Dermis microvascular lymphatic vessel endothelial cell (primary cell): ENCODE data around the gene FPGS. TPM values are rescaled to one million over a fixed set of nuclear protein-coding genes. Genes with fewer than 3 reads are reported as not detected.

Experiments
- DNase-seq, 2 donors: peaks; one replicate each; pipeline versions ENCODE4 v3.0.0 to v3.0.0-alpha.2; 2010; ENCODE audit warnings: low read depth in 2 of 2
- total RNA-seq: library from RNA; depleted of rRNA; stranded (reverse); fragments of >200 nt; gene quantifications from 2 replicates; pipeline ENCODE4 v1.2.1, GENCODE V29; 2014

Gene FPGS
- total RNA-seq, 1 donor from 2014 or later, result 60.3 TPM

DNA sequence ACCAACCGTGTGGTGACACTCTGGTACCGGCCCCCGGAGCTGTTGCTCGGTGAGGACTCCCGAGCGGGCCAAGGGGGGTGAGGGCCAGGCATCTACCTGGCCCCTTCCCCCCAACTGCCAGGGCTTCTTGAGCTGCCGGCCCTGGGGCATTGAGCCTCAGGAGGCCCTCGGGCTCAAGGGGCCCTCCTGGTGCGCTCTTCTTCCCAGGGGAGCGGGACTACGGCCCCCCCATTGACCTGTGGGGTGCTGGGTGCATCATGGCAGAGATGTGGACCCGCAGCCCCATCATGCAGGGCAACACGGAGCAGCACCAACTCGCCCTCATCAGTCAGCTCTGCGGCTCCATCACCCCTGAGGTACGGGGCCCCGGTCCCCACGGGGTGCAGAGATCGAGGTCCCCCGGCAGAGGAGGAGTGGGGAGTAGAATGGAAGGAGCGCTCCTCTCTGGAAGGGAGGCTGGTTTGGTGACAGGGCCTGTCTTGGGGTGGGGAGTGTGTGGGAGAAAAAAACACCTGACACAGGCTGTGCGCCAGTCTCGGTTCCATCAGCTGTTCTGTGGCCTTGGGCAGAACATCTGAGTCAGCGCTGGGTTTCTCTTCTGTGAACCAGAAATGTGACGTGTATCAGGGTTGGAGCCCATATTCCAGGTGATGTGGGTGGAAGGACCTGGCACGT, 14.2 kb upstream of the FPGS start:
- DNase-seq, result no peak

DNA sequence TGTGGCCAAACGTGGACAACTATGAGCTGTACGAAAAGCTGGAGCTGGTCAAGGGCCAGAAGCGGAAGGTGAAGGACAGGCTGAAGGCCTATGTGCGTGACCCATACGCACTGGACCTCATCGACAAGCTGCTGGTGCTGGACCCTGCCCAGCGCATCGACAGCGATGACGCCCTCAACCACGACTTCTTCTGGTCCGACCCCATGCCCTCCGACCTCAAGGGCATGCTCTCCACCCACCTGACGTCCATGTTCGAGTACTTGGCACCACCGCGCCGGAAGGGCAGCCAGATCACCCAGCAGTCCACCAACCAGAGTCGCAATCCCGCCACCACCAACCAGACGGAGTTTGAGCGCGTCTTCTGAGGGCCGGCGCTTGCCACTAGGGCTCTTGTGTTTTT, 13.5 kb upstream of the FPGS start:
- DNase-seq, result no peak

DNA sequence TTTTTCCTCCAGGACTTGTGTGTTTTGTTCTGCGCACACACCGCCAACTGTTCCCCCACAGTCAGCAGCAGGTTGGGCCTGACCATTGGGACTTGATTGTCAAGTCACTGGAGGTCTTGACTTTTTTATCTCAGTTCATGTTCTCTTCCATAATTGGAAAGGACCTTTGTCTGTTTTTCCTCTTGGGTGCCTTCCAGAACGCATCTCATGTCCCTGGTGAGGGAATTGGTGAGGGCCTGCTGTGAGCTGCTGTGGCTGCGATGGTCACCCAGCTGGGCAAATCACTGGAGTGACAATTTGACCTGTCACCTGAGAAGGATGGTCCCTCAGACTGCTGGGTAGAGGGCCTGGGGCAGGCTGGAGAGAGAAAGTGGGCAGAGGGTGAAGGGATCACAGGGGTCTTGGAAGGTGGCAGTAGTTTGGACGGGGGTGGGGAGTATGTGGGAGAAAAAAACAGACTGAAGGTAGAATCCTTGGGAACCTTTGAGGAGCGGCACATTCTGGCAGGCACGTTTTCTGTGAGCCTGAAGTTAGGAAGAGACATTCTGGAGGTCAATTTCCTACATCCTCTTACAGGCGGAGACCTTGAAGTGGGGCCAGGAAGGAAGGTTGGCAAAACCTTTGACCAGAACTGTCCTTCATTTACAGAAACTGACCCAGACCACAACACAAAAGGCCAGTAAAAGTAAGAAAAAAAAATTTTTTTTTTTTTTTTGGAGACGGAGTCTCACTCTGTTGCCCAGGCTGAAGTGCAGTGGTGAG, 12.4 kb upstream of the FPGS start:
- no peak for DNase-seq

DNA sequence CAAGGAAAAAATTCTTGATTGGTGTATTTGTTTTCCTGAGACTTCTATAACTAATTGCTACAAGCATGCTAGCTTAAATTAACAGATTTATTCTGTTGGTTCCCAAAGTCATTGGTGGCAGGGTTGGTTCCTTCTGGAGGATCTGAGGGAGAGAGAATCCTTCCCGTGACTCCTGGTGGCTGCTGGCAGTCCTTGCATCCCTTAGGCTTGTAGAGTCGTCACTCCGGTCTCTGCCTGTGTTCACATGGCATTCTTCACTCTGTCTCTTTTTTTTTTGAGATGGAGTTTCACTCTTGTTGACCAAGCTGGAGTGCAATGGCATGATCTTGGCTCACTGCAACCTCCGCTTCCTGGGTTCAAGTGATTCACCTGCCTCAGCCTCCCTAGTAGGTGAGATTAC, 11.6 kb upstream of the FPGS start:
- DNase-seq, result no peak

DNA sequence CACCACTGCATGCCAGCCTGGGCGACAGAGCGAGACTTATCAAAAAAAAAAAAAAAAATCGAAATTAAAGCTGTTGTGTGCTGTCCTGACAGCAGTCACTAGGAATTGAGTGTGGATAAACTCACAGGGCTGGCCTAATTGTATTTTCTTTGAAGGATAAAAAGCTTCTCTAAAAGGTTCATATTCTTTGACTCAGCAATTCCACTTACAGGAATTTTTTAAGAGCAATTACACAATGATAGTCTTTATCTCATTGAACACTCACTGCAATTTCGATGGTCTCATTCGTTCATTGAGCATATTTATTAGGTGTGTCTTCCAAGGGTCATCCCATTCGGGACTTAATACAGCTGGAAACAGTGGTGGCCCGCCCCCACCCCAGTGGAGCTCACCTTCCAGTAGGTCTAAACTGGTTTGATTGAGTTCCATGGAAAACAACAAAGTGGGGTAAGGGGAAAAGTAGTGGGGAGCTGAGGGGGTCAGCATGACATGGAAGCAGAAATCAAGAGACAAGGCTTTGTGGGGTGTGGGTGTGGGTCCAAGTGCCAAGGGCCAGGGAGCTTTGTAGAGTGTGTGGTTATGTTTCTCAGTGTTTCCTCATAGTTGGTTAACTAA, 10.2 kb upstream of the FPGS start:
- DNase-seq, result no peak

DNA sequence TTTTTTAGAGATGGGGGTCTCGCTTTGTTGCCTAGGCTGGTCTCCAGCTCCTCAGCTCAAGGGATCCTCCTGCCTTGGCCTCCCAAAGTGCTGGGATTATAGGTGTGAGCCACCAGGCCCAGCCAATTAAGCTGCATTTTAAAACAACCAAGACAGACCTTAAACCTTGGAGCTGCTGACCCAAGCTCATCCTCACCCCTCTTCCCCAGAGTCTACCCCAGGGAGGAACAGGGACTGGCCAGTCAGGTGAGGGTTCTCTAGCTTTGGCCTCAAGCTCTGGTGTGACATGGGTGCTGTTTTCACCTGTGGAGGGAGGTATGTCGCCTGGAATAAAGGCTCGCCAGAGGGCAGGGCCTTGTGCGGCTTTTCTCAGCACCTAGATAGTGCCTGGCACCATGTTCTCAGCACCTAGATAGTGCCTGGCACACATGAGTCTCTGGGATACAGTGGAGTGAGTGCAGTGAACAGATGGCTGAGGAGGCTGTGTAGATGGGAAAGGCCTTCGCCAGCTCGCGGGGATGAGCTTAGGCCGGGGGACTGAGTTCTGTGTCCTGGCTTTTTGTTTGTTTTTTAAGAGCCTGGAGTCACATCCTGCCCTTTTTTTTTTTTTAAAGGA, 9.5 kb upstream of the FPGS start:
- DNase-seq, result peak; percentile 36 to 52

DNA sequence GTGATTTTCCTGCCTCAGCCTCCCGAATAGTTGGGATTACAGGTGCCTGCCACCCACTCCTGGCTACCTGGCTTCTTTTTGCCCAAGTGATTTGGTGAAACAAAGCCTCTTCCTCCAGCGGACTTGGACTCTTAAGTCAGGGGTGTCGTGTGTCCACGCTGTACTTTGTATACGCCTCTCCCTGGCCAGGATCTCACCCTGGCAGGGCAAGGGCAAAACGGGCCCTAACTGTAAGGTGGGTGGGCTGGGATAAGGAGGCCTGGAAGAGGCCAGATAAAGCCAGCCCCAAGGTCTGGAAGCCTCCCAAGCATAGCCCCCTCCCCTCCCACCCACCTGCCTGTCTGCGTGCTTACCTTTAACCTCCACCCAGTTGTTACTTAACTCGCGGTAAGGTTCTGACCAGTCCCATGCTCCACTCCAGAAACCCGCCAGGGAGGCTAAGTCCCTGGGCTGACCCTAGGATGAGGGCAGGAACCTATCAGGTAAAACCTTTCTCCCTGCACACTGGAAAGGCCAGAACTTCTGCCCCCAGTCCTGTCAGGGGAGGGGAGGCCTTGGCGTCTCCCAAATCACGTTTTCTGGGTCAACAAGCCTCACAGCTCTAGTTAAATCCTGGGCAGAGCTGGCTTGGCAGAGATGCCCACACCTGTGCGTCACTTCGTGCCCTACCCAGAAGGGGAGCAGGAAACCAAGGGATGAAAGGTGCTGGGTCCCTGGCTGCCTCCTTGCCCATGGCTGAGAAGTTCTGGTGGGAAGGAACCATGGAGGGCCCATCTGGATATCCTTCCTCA, 8.5 kb upstream of the FPGS start:
- DNase-seq, result no peak

DNA sequence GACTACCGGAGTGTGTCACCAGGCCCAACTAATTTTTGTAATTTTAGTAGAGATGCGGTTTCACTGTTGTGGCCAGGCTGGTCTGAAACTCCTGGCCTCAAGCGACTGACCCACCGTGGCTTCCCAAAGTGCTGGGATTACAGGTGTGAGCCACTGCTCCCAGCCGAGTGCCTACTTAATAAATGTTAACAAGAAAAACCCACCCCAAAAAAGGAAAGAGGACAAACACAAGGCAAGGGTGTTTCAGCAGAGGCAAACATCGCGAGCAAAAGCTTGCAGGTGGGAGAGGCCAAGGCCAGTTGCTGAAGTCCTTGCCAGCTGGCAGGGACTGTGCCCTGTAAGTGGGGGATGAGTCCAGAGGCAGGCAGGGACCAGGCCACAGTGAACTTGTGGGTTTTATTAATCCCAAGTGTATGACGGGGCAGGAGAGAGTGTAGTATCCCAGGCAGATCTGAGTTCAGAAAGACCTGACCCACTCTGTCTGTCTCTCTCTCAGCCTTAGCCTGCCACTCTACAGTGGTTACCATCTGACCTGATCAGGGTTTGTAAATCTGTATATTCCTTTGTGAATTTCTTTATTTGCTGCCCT, 6.4 kb upstream of the FPGS start:
- no peak for DNase-seq

DNA sequence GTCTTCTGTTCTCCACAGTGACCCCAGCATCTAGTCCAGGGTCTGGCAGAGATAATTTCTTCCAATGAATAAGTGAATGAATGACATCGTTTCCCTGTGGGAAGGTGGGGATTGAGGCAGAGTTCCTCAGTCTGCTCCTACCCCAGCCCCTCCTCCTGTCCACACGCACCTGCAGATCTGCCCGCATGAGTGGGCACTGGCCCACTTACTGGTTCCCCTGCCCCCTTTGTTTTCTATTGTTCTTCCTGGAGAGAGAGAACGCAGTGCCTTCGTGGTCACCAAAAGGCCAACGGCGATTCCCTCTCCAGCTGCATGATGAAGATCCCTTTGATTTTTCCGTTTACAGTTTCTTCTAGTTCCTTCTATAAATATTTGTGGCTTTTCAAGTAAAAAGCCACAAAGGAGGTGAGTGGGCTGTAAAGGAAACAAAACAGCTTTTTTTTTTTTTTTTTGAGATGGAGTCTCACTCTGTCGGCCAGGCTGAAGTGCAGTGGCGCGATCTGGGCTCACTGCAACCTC, 5.8 kb upstream of the FPGS start:
- DNase-seq, result peak in 1 of 2 donors; percentile 43

DNA sequence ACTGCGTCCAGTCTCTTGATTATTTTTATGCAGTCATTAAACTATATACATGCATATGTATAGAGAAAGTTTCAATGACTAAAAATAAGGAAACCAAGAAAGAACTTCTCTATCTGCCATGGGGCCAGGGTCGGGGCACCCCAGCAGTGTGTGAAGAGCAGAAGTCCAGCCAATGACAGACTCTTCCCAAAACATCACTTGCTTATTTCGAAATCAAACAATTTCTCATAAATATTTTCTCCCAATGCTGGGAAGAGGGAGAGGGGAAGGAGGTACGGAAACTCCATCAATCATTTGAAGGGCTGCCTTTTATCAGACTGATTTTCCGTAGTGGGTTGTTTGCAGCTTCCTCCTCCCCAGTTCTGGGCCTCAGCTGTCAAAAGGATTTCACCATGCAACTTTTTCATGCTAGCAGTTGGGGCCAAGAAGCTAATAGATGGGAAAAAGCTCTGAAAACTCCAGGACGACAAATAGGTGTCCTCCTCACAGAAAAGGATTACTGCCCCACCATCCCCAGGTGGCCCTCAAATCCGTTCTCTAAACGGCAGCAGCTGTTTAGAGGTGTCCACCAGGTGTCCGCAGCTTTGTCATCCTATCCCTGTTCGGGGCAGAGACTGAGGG, 617 bp upstream of the FPGS start:
- DNase-seq, result no peak

DNA sequence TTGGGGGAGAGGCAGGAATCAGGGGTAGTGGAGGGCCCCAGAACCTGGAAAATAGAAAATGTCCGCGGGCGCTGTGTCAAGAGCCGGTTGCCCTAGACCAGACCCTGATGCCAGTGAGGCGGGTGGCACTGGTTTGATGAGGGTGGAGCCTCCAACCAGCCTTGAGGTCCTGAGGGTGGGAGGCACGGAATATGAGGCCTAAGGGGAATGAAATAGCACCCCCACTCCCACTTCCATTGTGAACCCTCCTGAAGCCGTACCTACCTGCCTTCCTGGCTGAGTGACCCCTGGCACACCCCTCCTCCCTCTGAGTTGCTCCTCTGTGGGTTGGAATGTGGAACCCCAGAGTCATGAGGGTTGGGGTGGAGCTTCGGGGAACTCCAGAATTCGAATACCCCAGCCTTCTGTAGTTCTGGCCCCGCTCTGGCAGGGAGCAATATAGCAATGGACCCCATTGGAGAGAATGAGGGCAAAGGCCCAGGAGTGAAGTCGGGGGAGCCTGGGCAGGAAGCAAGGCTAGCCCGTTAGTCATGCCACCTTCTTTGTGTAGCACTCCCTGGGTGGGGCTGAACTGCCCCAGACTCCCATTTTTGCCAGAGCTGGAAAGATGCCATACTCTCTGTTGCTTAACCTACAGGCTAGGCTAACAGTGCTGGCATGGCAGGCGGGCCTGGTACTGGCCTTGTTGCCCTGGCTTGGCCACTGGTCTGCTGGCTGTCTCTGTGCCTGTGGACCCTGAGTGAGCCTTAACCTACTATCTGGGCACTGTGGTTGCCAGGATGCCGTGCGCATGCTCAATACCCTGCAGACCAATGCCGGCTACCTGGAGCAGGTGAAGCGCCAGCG, 1.0 kb downstream of the FPGS start:
- DNase-seq, result peak in 1 of 2 donors; percentile 49

DNA sequence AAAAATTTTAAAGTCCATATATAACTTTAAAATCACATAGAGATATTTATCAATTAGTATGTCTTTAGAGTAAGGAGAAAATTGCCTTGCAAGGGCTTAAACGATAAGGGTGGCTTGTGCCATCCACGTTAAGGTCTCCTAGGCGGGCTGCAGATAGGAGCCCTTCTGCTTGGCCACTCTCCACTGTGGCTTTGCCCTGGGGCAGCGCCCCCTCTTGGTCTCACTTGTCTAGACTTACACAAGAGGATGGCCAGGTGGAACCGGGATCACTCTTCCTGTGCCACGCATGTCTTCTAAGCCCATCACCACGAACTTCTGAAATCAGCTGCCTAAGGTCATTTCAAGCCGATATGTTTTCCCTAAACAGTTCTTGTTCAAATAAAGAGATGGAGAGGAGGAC, 2.9 kb downstream of the FPGS start:
- DNase-seq, result peak in 1 of 2 donors; percentile 75

DNA sequence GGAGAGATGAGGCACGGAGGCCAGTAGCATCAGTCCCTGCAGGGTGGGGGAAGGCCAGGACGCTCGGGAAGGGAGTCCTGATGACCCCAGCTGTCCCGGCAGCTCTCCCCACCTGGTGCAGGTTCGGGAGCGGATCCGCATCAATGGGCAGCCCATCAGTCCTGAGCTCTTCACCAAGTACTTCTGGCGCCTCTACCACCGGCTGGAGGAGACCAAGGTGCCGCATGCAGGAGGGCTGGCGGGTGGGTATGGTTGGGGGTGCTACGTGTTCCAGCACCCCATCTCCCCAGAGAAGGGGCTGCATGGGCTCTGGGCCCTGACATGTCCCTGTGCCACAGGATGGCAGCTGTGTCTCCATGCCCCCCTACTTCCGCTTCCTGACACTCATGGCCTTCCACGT, 4.2 kb downstream of the FPGS start:
- DNase-seq, result no peak

DNA sequence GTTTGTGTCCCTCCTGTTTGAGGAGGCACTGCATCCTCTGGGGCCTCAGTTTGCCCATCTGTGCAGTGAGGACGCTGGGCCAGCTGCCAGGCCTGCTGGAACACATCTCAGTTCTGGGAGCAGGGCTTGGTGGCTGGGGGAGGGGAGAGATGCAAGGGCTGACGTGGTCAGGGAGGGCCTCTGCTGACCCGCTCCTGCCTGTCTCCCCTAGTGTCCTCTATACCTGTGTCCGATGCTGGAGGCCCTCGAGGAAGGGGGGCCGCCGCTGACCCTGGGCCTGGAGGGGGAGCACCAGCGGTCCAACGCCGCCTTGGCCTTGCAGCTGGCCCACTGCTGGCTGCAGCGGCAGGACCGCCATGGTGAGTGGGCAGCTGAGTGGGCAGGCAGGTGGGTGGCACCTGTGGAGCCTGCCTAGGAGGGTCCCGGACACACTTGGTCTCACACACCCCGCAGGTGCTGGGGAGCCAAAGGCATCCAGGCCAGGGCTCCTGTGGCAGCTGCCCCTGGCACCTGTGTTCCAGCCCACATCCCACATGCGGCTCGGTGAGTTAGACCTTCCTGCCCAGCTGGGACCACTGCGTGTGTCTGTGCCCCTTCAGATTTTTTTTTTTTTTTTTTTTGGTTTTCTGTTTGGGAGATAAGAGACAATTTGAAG, 5.8 kb downstream of the FPGS start:
- no peak for DNase-seq

DNA sequence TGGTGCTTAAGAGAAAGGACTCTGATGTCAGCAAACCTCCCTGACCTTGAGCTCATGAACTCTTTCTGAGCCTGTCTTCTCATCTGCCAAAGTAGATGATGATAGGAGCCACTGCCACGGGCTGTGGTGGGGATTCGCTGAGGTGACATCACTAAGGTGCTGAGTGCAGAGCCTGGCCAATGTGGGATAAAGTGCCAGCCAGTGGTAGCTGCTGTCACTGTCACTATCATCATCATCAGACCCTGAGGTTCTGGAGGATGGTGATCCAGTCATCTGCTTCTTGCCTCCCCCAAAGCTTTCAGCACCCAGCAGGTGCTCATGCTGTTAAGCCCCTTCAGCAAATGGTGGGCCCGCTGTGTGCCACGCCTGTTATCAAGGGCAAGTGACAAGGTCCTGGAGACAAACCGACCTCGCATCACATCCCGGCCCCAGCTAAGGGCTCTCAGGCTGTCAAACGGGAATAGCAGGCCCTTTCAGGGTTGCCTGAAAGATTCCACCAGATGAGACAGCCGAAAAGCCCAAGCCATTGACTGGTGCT, 6.4 kb downstream of the FPGS start:
- DNase-seq, result no peak

DNA sequence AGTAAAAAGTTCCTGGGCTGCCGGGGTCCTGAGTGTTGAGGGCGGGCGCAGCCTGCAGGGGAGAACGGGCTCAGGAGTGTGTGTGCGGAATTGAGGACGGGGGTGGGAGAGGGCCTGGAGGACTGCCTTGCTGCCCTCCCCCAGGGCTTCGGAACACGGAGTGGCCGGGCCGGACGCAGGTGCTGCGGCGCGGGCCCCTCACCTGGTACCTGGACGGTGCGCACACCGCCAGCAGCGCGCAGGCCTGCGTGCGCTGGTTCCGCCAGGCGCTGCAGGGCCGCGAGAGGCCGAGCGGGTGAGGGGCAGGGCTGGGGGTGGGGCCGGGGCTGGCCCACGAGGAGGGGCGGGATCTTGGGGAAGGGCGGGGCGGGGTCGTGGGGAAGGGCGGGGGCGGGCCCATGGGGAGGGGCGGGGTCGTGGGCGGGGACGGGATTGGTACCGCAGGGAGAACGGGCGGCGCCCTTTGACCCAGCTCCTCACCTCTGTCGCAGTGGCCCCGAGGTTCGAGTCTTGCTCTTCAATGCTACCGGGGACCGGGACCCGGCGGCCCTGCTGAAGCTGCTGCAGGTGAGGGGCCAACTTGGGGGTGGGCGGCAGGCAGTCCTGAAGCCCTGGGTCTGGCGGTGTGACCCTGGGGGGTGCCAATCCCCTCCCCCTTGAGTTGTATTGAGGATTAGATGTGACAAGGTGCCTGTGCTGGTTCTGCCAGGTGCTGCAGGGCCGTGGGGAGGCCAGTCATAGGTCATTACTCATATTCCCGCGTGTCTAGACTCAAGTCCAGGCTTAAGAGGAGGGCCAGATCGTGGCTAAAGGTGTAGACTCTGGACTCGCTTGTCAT, 7.1 kb downstream of the FPGS start:
- DNase-seq, result peak in 1 of 2 donors; percentile 45

DNA sequence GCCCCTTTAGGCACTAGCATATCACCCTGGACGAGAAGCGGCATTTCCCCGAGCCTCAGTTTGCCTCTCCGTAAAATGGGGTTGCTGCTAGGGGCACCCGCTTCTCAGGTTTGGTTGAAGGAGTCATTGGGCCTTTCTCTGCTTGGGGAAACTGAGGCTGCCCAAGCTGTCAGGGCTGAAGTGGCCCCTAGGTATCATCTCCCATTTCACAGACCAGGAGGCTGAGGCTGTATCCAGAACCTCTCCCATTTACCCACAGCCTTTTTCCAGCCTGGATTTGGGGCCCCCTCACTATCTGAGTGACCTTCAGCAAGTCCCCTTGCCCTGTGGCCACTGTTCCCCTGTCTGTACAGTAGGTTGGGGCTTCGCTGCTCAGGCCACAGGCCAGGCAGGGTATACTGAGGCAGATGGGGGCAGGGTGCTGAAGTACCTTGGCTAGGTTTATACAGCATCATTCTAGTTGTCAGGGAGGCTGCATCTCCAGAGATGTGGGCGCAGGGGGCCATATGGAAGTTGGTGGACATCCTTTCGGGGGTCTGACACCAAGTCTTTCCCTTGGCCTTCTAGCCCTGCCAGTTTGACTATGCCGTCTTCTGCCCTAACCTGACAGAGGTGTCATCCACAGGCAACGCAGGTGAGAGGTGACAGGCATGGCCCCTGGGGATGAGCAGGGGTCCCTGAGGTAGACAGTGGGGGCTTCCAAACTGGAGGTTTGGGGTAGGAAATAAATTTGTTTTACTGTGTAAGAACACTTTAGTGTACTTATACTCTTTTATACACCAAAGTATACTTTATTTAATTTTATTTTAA, 7.9 kb downstream of the FPGS start:
- no peak for DNase-seq
